Activated CD4-positive, alpha-beta memory T cell treated with anti-CD3 and anti-CD28 coated beads for 36 hours (primary cell): ENCODE data around the gene P2RY12. TPM values are rescaled to one million over a fixed set of nuclear protein-coding genes. Genes with fewer than 3 reads are reported as not detected.
"Not testable (repeated sequence)": the region's sequence is repeated elsewhere in the genome, so short reads cannot be mapped to it uniquely, and the experiment has no call there.

Source experiments
- CTCF ChIA-PET: fragments of 350-600 bp; sonication (Branson Sonifier 250); formaldehyde crosslinking; loops from one replicate; lab custom pipeline; 2021; ENCODE audit warnings: antibody characterized with exemption, inconsistent platforms; lab: Charles Lee
- POLR2A ChIA-PET: fragments of 350-600 bp; sonication (Branson Sonifier 250); formaldehyde crosslinking; loops from one replicate; lab custom pipeline; 2021; ENCODE audit warnings: antibody characterized with exemption; lab: Charles Lee
- DNase-seq: peaks from one replicate; pipeline ENCODE4 v3.0.0-alpha.2; 2020
- H3K27ac Mint-ChIP-seq: one replicate; pipeline ENCODE4 v1.8.0; 2021; ENCODE audit warnings: mixed read lengths
- H3K27me3 Mint-ChIP-seq: one replicate; pipeline ENCODE4 v1.8.0; 2021; ENCODE audit warnings: mixed read lengths
- H3K36me3 Mint-ChIP-seq: one replicate; pipeline ENCODE4 v1.8.0; 2021; ENCODE audit warnings: mixed read lengths
- H3K4me1 Mint-ChIP-seq: one replicate; pipeline ENCODE4 v1.8.0; 2021; ENCODE audit warnings: low read depth, mixed read lengths
- H3K4me3 Mint-ChIP-seq: one replicate; pipeline ENCODE4 v1.8.0; 2021; ENCODE audit warnings: mild to moderate bottlenecking, mixed read lengths
- H3K9me3 Mint-ChIP-seq: one replicate; pipeline ENCODE4 v1.8.0; 2021; ENCODE audit warnings: mixed read lengths
- intact Hi-C: fragments of 100-400 bp; cut with micrococcal nuclease; formaldehyde crosslinking; loops from one replicate; pipeline ENCODE4 v1.15.1; 2023
- total RNA-seq, 2 experiments: library from RNA; stranded (reverse); gene quantifications; one replicate each; pipeline ENCODE4 v1.2.3, GENCODE V29; 2021

The P2RY12 gene
- total RNA-seq, 2 experiments from 2014 or later = not detected

- Mint-ChIP-seq H3K4me3 (no peak overlapping the region), H3K9me3 (peaks cover 3% of the 10 kb centered on the region), H3K36me3 (no peaks in the 10 kb centered on the region), H3K27ac (no peak overlapping the region), H3K27me3 (peaks cover 2% of the 10 kb centered on the region), H3K4me1 (no peaks in the 10 kb centered on the region)
- CTCF ChIA-PET = no interaction called here
- DNase-seq = no peak
- intact Hi-C loops = no loop called here
- POLR2A ChIA-PET = no interaction called here
Measured at GRCh38 chr3:151410891-151411559, 26.5 kb upstream of the P2RY12 start.

- ChIA-PET POLR2A (no interaction called here), CTCF (no interaction called here)
- H3K4me1 Mint-ChIP-seq = no peaks in the 10 kb centered on the region
- H3K36me3 Mint-ChIP-seq = no peaks in the 10 kb centered on the region
- H3K4me3 Mint-ChIP-seq = no peak overlapping the region
- H3K9me3 Mint-ChIP-seq = no peaks in the 10 kb centered on the region
- DNase-seq = no peak
- H3K27ac Mint-ChIP-seq = no peak overlapping the region
- intact Hi-C loops = no loop called here
- H3K27me3 Mint-ChIP-seq = peaks cover 2% of the 10 kb centered on the region
Measured at GRCh38 chr3:151407928-151408327, 23.4 kb upstream of the P2RY12 start.

- no peak overlapping the region for H3K4me3 Mint-ChIP-seq
- DNase-seq = no peak
- H3K36me3 Mint-ChIP-seq = no peaks in the 10 kb centered on the region
- no peak overlapping the region for H3K27ac Mint-ChIP-seq
- H3K27me3 Mint-ChIP-seq = peaks cover 4% of the 10 kb centered on the region
- intact Hi-C loops = no loop called here
- POLR2A ChIA-PET = no interaction called here
- CTCF ChIA-PET = no interaction called here
- no peaks in the 10 kb centered on the region for H3K4me1 Mint-ChIP-seq
- H3K9me3 Mint-ChIP-seq = no peaks in the 10 kb centered on the region
Measured at GRCh38 chr3:151404316-151404715, 19.8 kb upstream of the P2RY12 start.

- no peaks in the 10 kb centered on the region for H3K4me1 Mint-ChIP-seq
- no peak overlapping the region for H3K27ac Mint-ChIP-seq
- H3K27me3 Mint-ChIP-seq = peaks cover 4% of the 10 kb centered on the region
- no peak overlapping the region for H3K4me3 Mint-ChIP-seq
- POLR2A ChIA-PET = no interaction called here
- CTCF ChIA-PET = no interaction called here
- no peaks in the 10 kb centered on the region for H3K9me3 Mint-ChIP-seq
- intact Hi-C loops = no loop called here
- no peaks in the 10 kb centered on the region for H3K36me3 Mint-ChIP-seq
- no peak for DNase-seq
Measured at GRCh38 chr3:151403246-151403645, 18.7 kb upstream of the P2RY12 start.

GRCh38 chr3:151402349-151402748 lies 17.8 kb upstream of the P2RY12 start:
- no peak overlapping the region for H3K4me3 Mint-ChIP-seq
- no peaks in the 10 kb centered on the region for H3K36me3 Mint-ChIP-seq
- intact Hi-C loops = no loop called here
- CTCF ChIA-PET = no interaction called here
- peaks cover 4% of the 10 kb centered on the region for H3K27me3 Mint-ChIP-seq
- POLR2A ChIA-PET = no interaction called here
- H3K27ac Mint-ChIP-seq = no peak overlapping the region
- no peaks in the 10 kb centered on the region for H3K4me1 Mint-ChIP-seq
- no peaks in the 10 kb centered on the region for H3K9me3 Mint-ChIP-seq
- DNase-seq = no peak

GRCh38 chr3:151400341-151400740 lies 15.8 kb upstream of the P2RY12 start:
- Mint-ChIP-seq H3K36me3 (no peaks in the 10 kb centered on the region), H3K4me1 (no peaks in the 10 kb centered on the region), H3K27me3 (peaks cover 2% of the 10 kb centered on the region), H3K4me3 (no peak overlapping the region), H3K27ac (no peak overlapping the region), H3K9me3 (no peaks in the 10 kb centered on the region)
- intact Hi-C loops = no loop called here
- DNase-seq = no peak
- ChIA-PET POLR2A (no interaction called here), CTCF (no interaction called here)

- no peak overlapping the region for H3K4me3 Mint-ChIP-seq
- no peaks in the 10 kb centered on the region for H3K4me1 Mint-ChIP-seq
- H3K9me3 Mint-ChIP-seq = no peaks in the 10 kb centered on the region
- H3K27ac Mint-ChIP-seq = no peak overlapping the region
- no peaks in the 10 kb centered on the region for H3K36me3 Mint-ChIP-seq
- intact Hi-C loops = no loop called here
- ChIA-PET POLR2A (no interaction called here), CTCF (no interaction called here)
- peaks cover 2% of the 10 kb centered on the region for H3K27me3 Mint-ChIP-seq
- no peak for DNase-seq
Measured at GRCh38 chr3:151398895-151399294, 14.3 kb upstream of the P2RY12 start.

GRCh38 chr3:151395806-151396205 lies 11.3 kb upstream of the P2RY12 start:
- no peaks in the 10 kb centered on the region for H3K36me3 Mint-ChIP-seq
- no peaks in the 10 kb centered on the region for H3K9me3 Mint-ChIP-seq
- peaks cover 2% of the 10 kb centered on the region for H3K27me3 Mint-ChIP-seq
- DNase-seq = no peak
- H3K4me1 Mint-ChIP-seq = no peaks in the 10 kb centered on the region
- no peak overlapping the region for H3K4me3 Mint-ChIP-seq
- intact Hi-C loops = no loop called here
- H3K27ac Mint-ChIP-seq = no peak overlapping the region
- POLR2A ChIA-PET = no interaction called here
- CTCF ChIA-PET = interaction anchor here (0.7 kb wide), 1 partner anchor 16 kb away, joined by 3 read pairs; no protein-coding TSS in a partner anchor

- no peaks in the 10 kb centered on the region for H3K27me3 Mint-ChIP-seq
- intact Hi-C loops = no loop called here
- no peaks in the 10 kb centered on the region for H3K9me3 Mint-ChIP-seq
- no peak overlapping the region for H3K4me3 Mint-ChIP-seq
- H3K36me3 Mint-ChIP-seq = no peaks in the 10 kb centered on the region
- H3K27ac Mint-ChIP-seq = no peak overlapping the region
- CTCF ChIA-PET = no interaction called here
- H3K4me1 Mint-ChIP-seq = no peaks in the 10 kb centered on the region
- no peak for DNase-seq
- POLR2A ChIA-PET = no interaction called here
Measured at GRCh38 chr3:151394611-151395010, 10.1 kb upstream of the P2RY12 start.

- ChIA-PET CTCF (no interaction called here), POLR2A (no interaction called here)
Measured at GRCh38 chr3:151393941-151394340, 9.4 kb upstream of the P2RY12 start.

GRCh38 chr3:151393146-151393830 lies 8.7 kb upstream of the P2RY12 start:
- CTCF ChIA-PET = no interaction called here
- DNase-seq = no peak
- no peak overlapping the region for H3K27ac Mint-ChIP-seq
- H3K27me3 Mint-ChIP-seq = no peaks in the 10 kb centered on the region
- H3K4me1 Mint-ChIP-seq = no peaks in the 10 kb centered on the region
- H3K9me3 Mint-ChIP-seq = no peaks in the 10 kb centered on the region
- no peaks in the 10 kb centered on the region for H3K36me3 Mint-ChIP-seq
- intact Hi-C loops = no loop called here
- no peak overlapping the region for H3K4me3 Mint-ChIP-seq
- POLR2A ChIA-PET = no interaction called here

More at GRCh38 chr3:151393941-151394340, 9.4 kb upstream of the P2RY12 start:
- H3K36me3 Mint-ChIP-seq = no peaks in the 10 kb centered on the region
- no peaks in the 10 kb centered on the region for H3K27me3 Mint-ChIP-seq
- no peaks in the 10 kb centered on the region for H3K9me3 Mint-ChIP-seq
- no peak for DNase-seq
- no peak overlapping the region for H3K27ac Mint-ChIP-seq
- no peak overlapping the region for H3K4me3 Mint-ChIP-seq
- H3K4me1 Mint-ChIP-seq = no peaks in the 10 kb centered on the region
- intact Hi-C loops = no loop called here

- H3K4me1 Mint-ChIP-seq, POLR2A ChIA-PET, H3K27me3 Mint-ChIP-seq, H3K4me3 Mint-ChIP-seq, intact Hi-C loops, CTCF ChIA-PET, DNase-seq, H3K9me3 Mint-ChIP-seq, H3K36me3 Mint-ChIP-seq, H3K27ac Mint-ChIP-seq: not testable (repeated sequence)
Measured at GRCh38 chr3:151392191-151392590, 7.6 kb upstream of the P2RY12 start.

- Mint-ChIP-seq H3K27ac (no peak overlapping the region), H3K9me3 (no peaks in the 10 kb centered on the region), H3K4me3 (no peak overlapping the region), H3K27me3 (no peaks in the 10 kb centered on the region), H3K4me1 (no peaks in the 10 kb centered on the region), H3K36me3 (no peaks in the 10 kb centered on the region)
- no peak for DNase-seq
- CTCF ChIA-PET = no interaction called here
- POLR2A ChIA-PET = no interaction called here
- intact Hi-C loops = no loop called here
Measured at GRCh38 chr3:151391720-151392119, 7.2 kb upstream of the P2RY12 start.
